DMS153 (cell line): ENCODE results near the gene INKA2.

ENCODE experiments used
- DNase-seq: peaks from one replicate; lab custom pipeline; 2025; lab: John Stamatoyannopoulos, UW

The INKA2 gene

GRCh38 chr1:111732718-111733117, 6.5 kb downstream of the INKA2 start:
- no peak for DNase-seq

DNA sequence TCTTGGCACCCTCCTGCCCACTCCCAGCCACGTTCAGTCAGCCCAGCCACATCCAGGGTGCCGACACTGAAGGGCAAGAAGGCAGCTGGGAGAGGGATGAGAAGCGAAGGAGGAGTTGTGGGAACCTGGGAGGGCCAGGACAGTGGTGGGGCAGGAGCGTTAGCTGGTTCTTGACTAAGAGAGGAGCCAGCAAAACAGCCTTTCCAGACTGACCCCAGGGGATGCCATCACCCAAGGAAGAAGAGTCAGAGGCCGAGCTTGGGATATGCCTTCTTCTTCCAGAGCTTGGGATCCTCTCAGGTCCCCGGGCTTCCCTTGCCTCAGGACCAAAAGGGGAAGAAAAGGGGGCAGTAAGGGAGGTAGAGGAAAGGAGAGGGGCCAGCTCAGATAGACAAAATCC, 7.2 kb downstream of the INKA2 start:
- DNase-seq: no peak

GRCh38 chr1:111730706-111731105, 8.5 kb downstream of the INKA2 start:
- DNase-seq: no peak

- no peak for DNase-seq
These were observed 9.1 kb downstream of the INKA2 start for GRCh38 chr1:111729946-111730681.

DNA sequence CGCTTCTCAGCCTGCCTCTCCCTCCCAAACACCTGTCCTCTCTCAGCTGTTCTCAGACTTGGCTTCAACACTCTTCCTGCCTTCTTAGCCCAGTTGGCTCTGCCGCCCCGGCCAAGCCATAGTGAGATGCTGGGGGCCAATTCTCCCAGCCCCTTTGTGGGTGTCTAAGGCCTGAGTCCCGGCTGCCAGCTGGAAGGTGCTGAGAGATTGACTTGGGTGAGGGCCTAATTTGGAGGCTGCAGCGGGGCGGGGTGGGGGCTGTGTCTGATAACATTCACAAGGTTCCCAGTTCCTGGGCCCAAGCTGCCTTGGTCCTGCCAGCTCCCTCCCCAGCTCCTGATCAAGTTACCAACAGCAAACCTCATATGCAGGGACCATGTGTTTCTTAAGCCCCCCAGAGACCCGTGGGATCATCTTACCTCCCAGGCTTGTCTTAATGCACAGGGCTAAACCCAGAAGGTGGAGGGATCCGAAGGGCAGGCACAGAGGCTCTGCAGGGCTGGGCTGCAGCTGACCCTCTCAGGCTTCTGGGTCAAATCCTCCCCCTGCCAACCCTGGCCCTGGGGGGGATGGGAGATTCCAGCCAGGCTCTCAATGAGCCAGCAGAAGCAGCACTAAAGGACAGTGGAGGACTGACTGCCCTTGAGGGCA, 9.8 kb downstream of the INKA2 start:
- no peak for DNase-seq

- DNase-seq: no peak
These were observed 12.1 kb downstream of the INKA2 start for GRCh38 chr1:111727056-111727455.

DNA sequence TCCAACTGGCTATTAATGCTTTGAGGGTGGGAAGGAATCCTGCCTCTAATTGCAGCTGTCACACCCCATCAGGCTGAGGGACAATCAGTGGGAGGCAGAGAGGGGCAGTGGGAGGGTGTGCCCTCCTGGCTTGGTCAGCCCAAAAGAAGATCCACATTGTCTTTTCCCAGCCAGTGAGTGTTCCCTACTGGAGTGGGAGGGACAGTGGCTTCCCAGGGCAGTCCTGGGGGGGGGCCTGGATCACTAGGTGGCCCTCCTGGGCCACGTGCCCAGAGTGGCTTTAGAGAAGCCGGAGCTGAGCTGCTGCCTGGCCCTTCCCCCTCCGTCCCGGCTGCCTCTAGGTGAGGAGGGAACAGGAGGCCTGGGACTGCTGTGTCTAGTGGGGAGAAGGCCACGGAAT, 14.0 kb downstream of the INKA2 start:
- DNase-seq: no peak

DNA sequence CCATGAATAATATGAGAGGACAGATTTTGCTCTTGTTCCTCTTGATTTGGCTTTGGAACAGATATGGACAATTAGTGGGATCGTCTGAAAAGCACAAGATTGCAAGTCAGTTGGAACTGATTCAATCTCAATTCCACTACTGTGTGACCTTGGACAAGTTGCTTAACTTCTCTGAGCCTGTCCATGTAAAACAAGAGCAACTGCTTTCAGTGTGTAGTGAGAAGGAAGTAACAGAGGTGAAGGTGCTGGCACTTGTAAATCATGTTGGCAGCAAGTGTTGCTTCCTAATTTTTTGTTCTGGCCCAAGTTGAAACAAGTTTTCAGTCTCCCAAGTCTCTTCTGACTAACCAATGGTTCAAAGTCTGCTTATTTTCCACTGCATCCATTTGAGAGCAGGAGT, 15.3 kb downstream of the INKA2 start:
- DNase-seq: no peak

DNA sequence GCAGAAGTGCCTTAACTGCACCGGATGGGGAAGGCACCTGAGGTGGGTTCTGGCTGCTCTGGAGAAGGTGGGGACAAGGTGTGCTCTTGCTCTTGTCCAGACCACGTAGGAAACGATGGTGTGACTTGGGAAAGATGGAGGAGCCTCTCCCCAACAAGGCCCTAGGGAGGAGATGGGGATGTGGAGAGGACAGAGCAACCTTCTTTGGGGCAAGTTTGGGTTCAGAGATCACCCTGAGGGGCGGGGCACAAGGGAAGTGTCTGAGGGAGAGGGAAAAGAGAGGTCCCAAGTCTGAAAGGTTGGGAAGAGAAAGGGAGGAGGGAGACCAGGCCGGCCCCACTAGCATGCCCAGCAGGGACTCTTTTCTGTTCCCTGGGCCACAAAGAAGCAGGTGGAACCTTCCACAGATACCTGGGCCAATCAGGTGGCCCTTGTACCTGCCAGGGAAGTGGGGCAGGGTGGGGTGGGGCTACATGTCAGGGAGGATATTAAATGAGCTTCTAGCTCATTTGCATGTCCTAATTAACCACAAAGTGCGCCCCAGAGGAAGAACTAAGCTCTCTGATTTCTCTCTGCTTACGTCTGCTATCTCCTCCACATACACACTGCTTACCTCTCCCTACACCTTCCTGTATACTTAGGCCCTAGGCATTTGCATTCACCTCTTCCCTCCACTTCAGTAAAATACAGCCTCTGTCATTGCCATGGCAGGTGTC, 15.9 kb downstream of the INKA2 start:
- no peak for DNase-seq

DNA sequence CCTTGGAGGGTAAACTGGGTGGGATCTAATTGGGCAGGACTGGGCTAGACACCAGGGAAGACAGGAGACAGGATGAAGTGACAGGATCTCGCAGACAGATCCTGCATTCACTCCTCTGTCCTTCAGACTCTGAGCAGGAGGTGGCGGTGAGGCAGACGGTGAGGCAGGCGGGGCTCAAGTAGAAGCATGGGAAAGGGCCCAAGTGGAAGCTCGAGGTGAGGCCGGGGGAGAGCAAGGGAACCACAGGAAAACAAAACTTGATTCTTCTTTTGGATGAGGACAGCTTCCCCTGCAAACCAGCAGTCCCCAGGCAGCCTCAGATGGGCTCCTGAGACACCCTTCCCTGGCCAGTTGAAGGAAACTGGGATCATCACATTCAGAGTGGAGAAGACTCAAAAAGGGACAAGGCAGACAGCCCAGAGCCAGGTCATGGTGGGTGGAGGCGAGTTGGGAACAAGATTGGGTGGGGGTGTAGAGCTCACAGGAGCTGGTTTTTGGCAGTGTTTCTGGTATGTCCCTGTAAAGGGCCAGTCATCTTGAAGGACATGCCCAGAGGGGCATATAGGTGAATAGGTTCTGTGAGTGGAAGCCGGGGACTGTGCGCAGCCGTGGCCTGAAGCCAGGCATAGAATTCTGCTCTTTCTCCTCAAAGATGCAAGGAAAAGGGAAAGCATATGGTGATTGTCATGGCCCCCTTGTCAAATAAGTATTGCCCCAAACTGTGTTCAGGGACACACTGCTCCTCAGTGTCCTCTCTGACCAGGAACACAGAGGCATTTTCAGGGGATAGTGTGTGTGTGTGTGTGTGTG, 18.0 kb downstream of the INKA2 start:
- DNase-seq: no peak

DNA sequence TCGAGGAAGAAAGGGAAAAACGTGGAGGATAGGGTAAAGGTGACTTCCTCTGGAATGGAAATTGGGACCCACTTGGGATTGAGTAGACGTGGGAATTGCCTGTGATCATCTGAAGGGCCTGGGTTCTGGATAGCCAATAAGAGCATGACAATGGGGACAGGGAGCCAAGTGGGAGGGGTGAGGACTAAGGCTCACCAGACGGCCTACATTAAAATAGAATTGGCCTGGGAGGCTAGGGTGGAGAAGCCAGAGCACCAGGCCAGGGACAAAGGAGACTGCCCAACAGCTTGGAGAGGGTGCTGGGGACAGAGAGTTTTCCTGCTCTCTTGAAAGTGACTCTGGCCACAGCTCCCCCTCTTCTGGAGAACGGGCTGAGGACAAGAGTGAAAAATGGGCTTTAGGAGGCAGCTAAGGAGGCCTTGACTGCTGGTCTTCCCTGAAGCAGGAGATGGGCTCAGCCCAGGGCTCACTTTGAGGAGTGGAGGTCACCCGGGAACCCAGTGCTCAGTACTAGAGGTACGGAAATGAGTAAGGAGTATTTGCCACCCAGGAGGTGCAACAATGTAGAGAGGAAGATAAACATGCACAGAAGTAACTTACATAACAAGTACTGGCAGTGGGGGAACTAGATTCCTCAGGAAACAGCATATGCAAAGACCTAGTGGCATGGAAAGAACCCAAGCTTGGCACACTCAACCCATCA, 18.8 kb downstream of the INKA2 start:
- DNase-seq: no peak

GRCh38 chr1:111719674-111720132, 19.5 kb downstream of the INKA2 start:
- DNase-seq: no peak

DNA sequence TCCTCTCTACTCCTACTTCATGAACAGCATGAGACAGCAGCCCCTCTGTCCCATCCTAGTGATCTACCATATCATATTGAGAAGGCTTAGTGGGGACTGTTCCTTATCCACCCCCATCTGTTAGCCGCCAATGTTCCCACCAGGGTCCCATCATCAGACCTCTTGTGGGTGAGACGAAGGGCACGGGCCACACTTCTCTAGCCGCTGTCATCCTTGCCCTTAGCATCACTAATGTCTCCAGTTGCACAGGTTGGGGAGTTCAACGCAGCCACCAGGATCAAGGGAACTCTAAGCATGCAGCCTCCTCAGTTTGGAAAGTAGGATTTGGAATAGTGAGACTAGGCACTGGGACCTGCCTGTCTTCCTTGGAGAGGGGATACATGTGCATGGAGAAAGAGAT, 20.1 kb downstream of the INKA2 start:
- DNase-seq: no peak

DNA sequence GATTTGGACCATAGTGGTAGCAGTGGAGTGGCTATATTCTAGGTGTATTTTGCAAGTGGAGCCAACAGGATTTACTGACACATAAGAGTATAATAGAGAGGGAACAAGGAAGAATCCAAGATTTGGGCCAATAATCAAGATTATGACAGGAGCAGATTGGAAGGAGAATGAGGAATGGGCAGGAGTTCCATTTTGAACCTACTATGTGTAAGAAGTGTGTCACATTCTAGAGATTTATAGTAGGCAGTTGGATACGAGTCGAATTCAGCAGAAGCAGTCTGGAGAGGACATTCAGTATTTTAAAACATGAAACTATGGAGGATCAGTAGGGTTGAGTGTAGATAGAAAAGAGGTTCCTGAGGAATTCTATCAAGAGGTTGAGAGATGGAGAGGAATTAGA, 21.7 kb downstream of the INKA2 start:
- no peak for DNase-seq

GRCh38 chr1:111716333-111716732, 22.9 kb downstream of the INKA2 start:
- no peak for DNase-seq

GRCh38 chr1:111709986-111710385, 29.2 kb downstream of the INKA2 start:
- no peak for DNase-seq

GRCh38 chr1:111707906-111708305, 31.3 kb downstream of the INKA2 start:
- DNase-seq: no peak

DNA sequence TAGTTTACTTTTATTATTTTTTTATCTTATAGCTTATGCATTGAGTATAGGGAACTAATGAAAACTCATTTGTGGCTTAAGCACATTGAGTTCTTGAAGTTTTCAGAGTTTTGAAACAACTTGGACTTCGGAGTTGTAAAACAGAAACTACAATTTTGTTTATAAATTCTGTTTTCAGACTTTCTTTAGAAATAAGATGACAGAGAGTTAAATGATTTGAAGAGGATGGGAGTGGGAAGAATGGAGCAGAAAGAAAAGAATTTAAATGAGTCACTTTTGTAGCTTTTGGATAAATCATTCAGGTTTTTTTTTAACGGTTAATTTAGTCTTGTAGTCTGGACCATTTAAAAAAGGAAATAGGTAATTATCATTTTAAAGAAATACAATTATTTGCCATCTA, 32.3 kb downstream of the INKA2 start:
- DNase-seq: no peak

- no peak for DNase-seq
These were observed 33.4 kb downstream of the INKA2 start for GRCh38 chr1:111705841-111706240.

DNA sequence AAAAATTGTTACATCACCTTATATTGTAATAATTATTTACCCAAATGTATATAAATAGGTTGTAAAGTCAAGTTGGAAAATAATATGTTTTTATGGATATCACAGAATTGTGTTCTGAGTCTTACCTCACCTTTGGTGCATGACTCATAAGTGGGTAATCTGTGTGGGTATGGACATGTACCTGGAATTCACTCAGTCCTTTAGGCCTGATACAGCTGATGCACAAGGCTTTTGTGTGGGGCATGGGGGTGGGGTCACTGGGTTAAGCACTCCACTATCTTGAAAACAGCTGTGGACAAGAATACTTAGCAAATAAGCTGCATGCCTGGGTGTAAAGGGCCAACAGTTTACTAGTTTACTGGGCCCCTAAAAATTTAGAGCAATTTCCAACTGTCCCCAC, 34.4 kb downstream of the INKA2 start:
- no peak for DNase-seq

- DNase-seq: no peak
These were observed 35.0 kb downstream of the INKA2 start for GRCh38 chr1:111704240-111704639.
